Upper lobe of left lung (tissue), 4 donors: ENCODE measurements around the gene APMAP.

Experiments used
- EP300 ChIP-seq, 4 donors: sonication (generic); formaldehyde crosslinking; IDR thresholded peaks; one replicate each; pipeline ENCODE4 v1.5.1; 2017; ENCODE audit warnings: antibody characterized with exemption in 4 of 4, control low read depth in 2 of 4
- POLR2A ChIP-seq, 4 donors: fragments of 450-650 bp; IDR thresholded peaks; one replicate each; pipeline ENCODE4 v1.5.1; 2016 to 2017; ENCODE audit warnings: antibody characterized with exemption in 4 of 4, mild to moderate bottlenecking in 2 of 4
- POLR2AphosphoS5 ChIP-seq, 2 donors: sonication (generic); formaldehyde crosslinking; IDR thresholded peaks; one replicate each; pipeline ENCODE4 v1.5.1; 2017; ENCODE audit warnings: antibody characterized with exemption in 2 of 2
- TF ChIP-seq, protein P1 (sequence below), 6 experiments: fragments of 450-650 bp in 4 of 6; fragments of 200-600 bp in 2 of 6; sonication (generic) in 2 of 6; IDR thresholded peaks; one replicate each; pipeline ENCODE4 v1.5.1; 2016 to 2019; ENCODE audit warnings: antibody characterized with exemption in 6 of 6

DNA sequence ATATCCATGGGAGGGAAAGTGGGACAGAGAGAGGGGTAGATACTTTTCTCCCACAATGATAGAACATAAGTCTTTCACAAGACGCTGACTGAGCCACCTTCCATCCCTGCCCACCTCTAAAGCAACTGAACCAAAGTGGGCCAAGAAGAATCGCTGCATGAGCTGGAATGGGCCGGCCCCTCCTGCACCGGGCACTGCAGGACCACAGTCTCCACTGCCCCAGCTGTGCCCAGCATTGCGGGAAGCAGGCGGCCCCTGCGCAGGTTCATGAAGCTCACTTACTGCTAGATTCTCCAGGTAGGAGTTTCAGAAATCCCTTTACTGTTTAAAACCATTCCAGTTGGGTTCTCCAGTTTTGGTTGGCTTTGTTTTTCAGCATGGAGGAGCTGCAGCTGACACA, 75.5 kb downstream of the APMAP start:
- TF ChIP-seq, protein P1, sequence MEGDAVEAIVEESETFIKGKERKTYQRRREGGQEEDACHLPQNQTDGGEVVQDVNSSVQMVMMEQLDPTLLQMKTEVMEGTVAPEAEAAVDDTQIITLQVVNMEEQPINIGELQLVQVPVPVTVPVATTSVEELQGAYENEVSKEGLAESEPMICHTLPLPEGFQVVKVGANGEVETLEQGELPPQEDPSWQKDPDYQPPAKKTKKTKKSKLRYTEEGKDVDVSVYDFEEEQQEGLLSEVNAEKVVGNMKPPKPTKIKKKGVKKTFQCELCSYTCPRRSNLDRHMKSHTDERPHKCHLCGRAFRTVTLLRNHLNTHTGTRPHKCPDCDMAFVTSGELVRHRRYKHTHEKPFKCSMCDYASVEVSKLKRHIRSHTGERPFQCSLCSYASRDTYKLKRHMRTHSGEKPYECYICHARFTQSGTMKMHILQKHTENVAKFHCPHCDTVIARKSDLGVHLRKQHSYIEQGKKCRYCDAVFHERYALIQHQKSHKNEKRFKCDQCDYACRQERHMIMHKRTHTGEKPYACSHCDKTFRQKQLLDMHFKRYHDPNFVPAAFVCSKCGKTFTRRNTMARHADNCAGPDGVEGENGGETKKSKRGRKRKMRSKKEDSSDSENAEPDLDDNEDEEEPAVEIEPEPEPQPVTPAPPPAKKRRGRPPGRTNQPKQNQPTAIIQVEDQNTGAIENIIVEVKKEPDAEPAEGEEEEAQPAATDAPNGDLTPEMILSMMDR (IDR thresholded peaks at IDR 0.05): no peak
- no peak for TF ChIP-seq POLR2AphosphoS5 (IDR thresholded peaks at IDR 0.05)
- TF ChIP-seq POLR2A (IDR thresholded peaks at IDR 0.05): no peak
- TF ChIP-seq EP300 (IDR thresholded peaks at IDR 0.05): no peak
